HepG2 (cell line): ENCODE data around the gene DHX16. TPM values are rescaled to one million over a fixed set of nuclear protein-coding genes. Genes with fewer than 3 reads are reported as not detected.

ENCODE experiments used
- ATAC-seq: fragments of 200-7000 bp; cut with Tn5 transposase; 3 replicates; pipeline ENCODE4 v1.9.1; 2020; ENCODE audit warnings: mild to moderate bottlenecking, moderate library complexity
- BruUV-seq: library from RNA; stranded (reverse); fragments of 400-500 nt; replicated peaks from 2 replicates; lab custom pipeline; 2021; lab: Mats Ljungman, UMichigan
- CTCF ChIA-PET: fragments of 300-600 bp; formaldehyde crosslinking; extraction: SDS; loops from one replicate; lab custom pipeline; 2021; ENCODE audit warnings: low total read pairs, inconsistent platforms, low intra/inter-chr PET ratio; lab: Yijun Ruan, JAX
- POLR2A ChIA-PET: fragments of 350-600 bp; sonication (Branson Sonifier 250); formaldehyde crosslinking; loops from one replicate; lab custom pipeline; 2020; ENCODE audit warnings: antibody characterized with exemption, inconsistent platforms; lab: Yijun Ruan, JAX
- DNase-seq: peaks from one replicate; pipeline ENCODE4 v3.0.0-alpha.2; 2015; ENCODE audit warnings: low spot score
- FAIRE-seq: peaks from 3 replicates; lab custom pipeline; 2011; peaks lifted over from hg19 to GRCh38; lab: Jason Lieb, UNC
- H2AFZ ChIP-seq: one replicate; pipeline ENCODE4 v1.6.1; 2011; ENCODE audit warnings: low read length, inconsistent platforms
- H3K27ac ChIP-seq: fragments of 300-600 bp; 3 replicates; pipeline ENCODE4 v1.8.0; 2011; ENCODE audit warnings: mixed run types, mild to moderate bottlenecking, mixed read lengths, low read length, inconsistent platforms; ENCODE audit not compliant: insufficient read depth; ENCODE audit errors: extremely low read length
- H3K27me3 ChIP-seq, 2 experiments: fragments of 200-600 bp in 1 of 2; 2 replicates in 1 of 2; 3 replicates in 1 of 2; pipeline versions ENCODE4 v1.6.0 to v1.8.0; 2011; ENCODE audit warnings: low read length in 2 of 2, mild to moderate bottlenecking in 2 of 2, moderate library complexity in 2 of 2, inconsistent platforms in 1 of 2; ENCODE audit not compliant: insufficient read depth in 2 of 2, control insufficient read depth in 1 of 2
- H3K36me3 ChIP-seq, 2 experiments: fragments of 200-600 bp in 1 of 2; replicated peaks in 1 of 2; 2 replicates in 1 of 2; 3 replicates in 1 of 2; pipeline versions ENCODE4 v1.5.1 to v1.8.0; 2011; ENCODE audit warnings: low read length in 2 of 2, inconsistent platforms in 1 of 2; ENCODE audit not compliant: insufficient read depth in 2 of 2, control insufficient read depth in 1 of 2
- H3K4me1 ChIP-seq: 2 replicates; pipeline ENCODE4 v1.5.1; 2012; ENCODE audit warnings: low read length, inconsistent platforms; ENCODE audit not compliant: insufficient read depth
- H3K4me2 ChIP-seq: 2 replicates; pipeline ENCODE4 v1.6.0; 2011; ENCODE audit warnings: low read depth, low read length, inconsistent platforms
- H3K4me3 ChIP-seq, 3 experiments: fragments of 200-600 bp in 1 of 3; sonication (generic), shearing (Covaris generic) in 1 of 3; replicated peaks in 1 of 3; 2 replicates each; pipeline ENCODE4 v1.5.1; 2011 to 2016; ENCODE audit warnings: low read length in 3 of 3, inconsistent platforms in 2 of 3, low read depth in 2 of 3, mild to moderate bottlenecking in 2 of 3, control low read depth in 1 of 3, mixed read lengths in 1 of 3; ENCODE audit not compliant: insufficient read depth in 1 of 3
- H3K79me2 ChIP-seq: one replicate; pipeline ENCODE4 v1.6.1; 2011; ENCODE audit warnings: low read length, inconsistent platforms; ENCODE audit not compliant: insufficient read depth
- H3K9ac ChIP-seq: 2 replicates; pipeline ENCODE4 v1.6.0; 2011; ENCODE audit warnings: mild to moderate bottlenecking, low read depth, low read length, inconsistent platforms; ENCODE audit not compliant: insufficient read depth
- H3K9me3 ChIP-seq: 2 replicates; pipeline ENCODE4 v1.5.1; 2012; ENCODE audit warnings: mild to moderate bottlenecking, low read length
- H4K20me1 ChIP-seq: 2 replicates; pipeline ENCODE4 v1.6.0; 2011; ENCODE audit warnings: inconsistent platforms, mild to moderate bottlenecking, low read length, moderate library complexity; ENCODE audit not compliant: insufficient read depth
- BCL6 ChIP-seq: IDR thresholded peaks from 2 replicates; pipeline ENCODE4 v1.6.1; 2016; ENCODE audit warnings: missing genetic modification reagents, missing compliant biosample characterization
- MIXL1 ChIP-seq: IDR thresholded peaks from 2 replicates; pipeline ENCODE4 v1.6.1; 2016
- PHF21A ChIP-seq: sonication (generic); formaldehyde crosslinking; IDR thresholded peaks from 2 replicates; pipeline ENCODE4 v1.5.0; 2020; ENCODE audit warnings: mild to moderate bottlenecking, missing genetic modification reagents
- POGK ChIP-seq: sonication (generic); formaldehyde crosslinking; conservative IDR thresholded peaks from 2 replicates; pipeline ENCODE4 v1.8.0; 2022; ENCODE audit warnings: mild to moderate bottlenecking, moderate library complexity, missing genetic modification reagents
- RAD51 ChIP-seq: fragments of 450-650 bp; IDR thresholded peaks from 2 replicates; pipeline ENCODE4 v1.6.1; 2016; ENCODE audit warnings: borderline replicate concordance
- SP1 ChIP-seq, 2 experiments: fragments of 450-650 bp in 1 of 2; sonication (generic) in 1 of 2; formaldehyde crosslinking in 1 of 2; IDR thresholded peaks; 2 replicates each; pipeline versions ENCODE4 v1.4.0 to v1.6.1; 2016 to 2020; ENCODE audit warnings: missing genetic modification reagents in 1 of 2
- SYNCRIP ChIP-seq: fragments of 200-400 bp; formaldehyde crosslinking; IDR thresholded peaks from 2 replicates; pipeline ENCODE4 v1.6.1; 2018; ENCODE audit warnings: mild to moderate bottlenecking, low read depth, low read length; ENCODE audit not compliant: insufficient read depth
- THAP11 ChIP-seq: IDR thresholded peaks from 2 replicates; pipeline ENCODE4 v1.6.1; 2016; ENCODE audit warnings: missing biosample characterization, missing genetic modification reagents
- ZFP36L1 ChIP-seq: sonication (generic); formaldehyde crosslinking; IDR thresholded peaks from 2 replicates; pipeline ENCODE4 v1.8.0; 2022; ENCODE audit warnings: mild to moderate bottlenecking, missing genetic modification reagents, moderate library complexity
- ZNF253 ChIP-seq: sonication (generic); formaldehyde crosslinking; IDR thresholded peaks from 2 replicates; pipeline ENCODE4 v1.8.0; 2022; ENCODE audit warnings: mild to moderate bottlenecking, missing genetic modification reagents, borderline replicate concordance
- ZNF362 ChIP-seq: sonication (generic); formaldehyde crosslinking; IDR thresholded peaks from 2 replicates; pipeline ENCODE4 v1.4.0; 2020; ENCODE audit warnings: missing genetic modification reagents, mild to moderate bottlenecking, borderline replicate concordance
- ZNF382 ChIP-seq: sonication (generic); formaldehyde crosslinking; IDR thresholded peaks from 2 replicates; pipeline ENCODE4 v1.5.0; 2020; ENCODE audit warnings: missing genetic modification reagents, mild to moderate bottlenecking, borderline replicate concordance
- ZNF503 ChIP-seq: sonication (generic); formaldehyde crosslinking; IDR thresholded peaks from 2 replicates; pipeline ENCODE4 v1.4.0; 2020; ENCODE audit warnings: missing genetic modification reagents
- ZNF558 ChIP-seq: sonication (generic); formaldehyde crosslinking; IDR thresholded peaks from 2 replicates; pipeline ENCODE4 v1.9.0; 2022; ENCODE audit warnings: mild to moderate bottlenecking, missing genetic modification reagents, borderline replicate concordance
- ZNF670 ChIP-seq: sonication (generic); formaldehyde crosslinking; IDR thresholded peaks from 2 replicates; pipeline ENCODE4 v1.8.0; 2022; ENCODE audit warnings: mild to moderate bottlenecking, missing genetic modification reagents, borderline replicate concordance
- WGBS: methylation state at CpG from one replicate; pipeline ENCODE4 v1.1.6; 2017; ENCODE audit warnings: low lambda C conversion rate; 5-methylcytosine and 5-hydroxymethylcytosine counted together
- in situ Hi-C: cut with HindIII; loops from 2 replicates; pipeline ENCODE4 v1.10.0; 2017; ENCODE audit warnings: low pct_unique_long_range_greater_than_20kb; ENCODE audit not compliant: extremely low pct_ligation_motif_present
- intact Hi-C: fragments of 100-400 bp; cut with micrococcal nuclease; formaldehyde crosslinking; loops from one replicate; pipeline ENCODE4 v1.10.0; 2022; ENCODE audit not compliant: unreplicated experiment
- polyA plus RNA-seq, 8 experiments: library from polyadenylated mRNA; depleted of rRNA in 3 of 8; stranded (reverse) in 7 of 8; unstranded in 1 of 8; fragments of >200 nt; fragmentation: Illumina TruSeq in 4 of 8; extraction: Trizol in 4 of 8; gene quantifications; 2 replicates each; pipeline versions ENCODE4 v1.2.1 to v1.2.3, GENCODE V29; 2011 to 2016; ENCODE audit warnings: low read depth in 4 of 8, missing spikeins in 1 of 8, mixed read lengths in 1 of 8; ENCODE audit not compliant: insufficient read depth in 1 of 8
- total RNA-seq, 5 experiments: library from RNA; depleted of rRNA; stranded (reverse); fragments of >200 nt; fragmentation: Illumina TruSeq; extraction: Trizol; gene quantifications; 2 replicates each; pipeline ENCODE4 v1.2.3, GENCODE V29; 2016; ENCODE audit warnings: low read depth in 1 of 5

Gene DHX16
- total and polyA plus RNA-seq, 2 of the 13 experiments (the other 11 are each of a cell fraction or from before 2014, with no cell fraction given) = 57.0 to 58.5 TPM

- ChIA-PET POLR2A (interaction anchor here (0.6 to 2.6 kb wide), 12 partner anchors 8 to 260 kb away, joined by 3 to 27 read pairs (median 6); partner anchors contain the start of genes DHX16, IER3, MRPS18B and PPP1R10), CTCF (no interaction called here)
- Histone ChIP-seq H3K4me3 (peak overlapping the region; percentile 67 to 98 (median 94)), H4K20me1 (no peaks in the 10 kb centered on the region), H3K4me2 (peak overlapping the region; percentile 79), H3K9me3 (no peaks in the 10 kb centered on the region), H3K4me1 (peaks cover 36% of the 10 kb centered on the region), H3K27me3 (no peaks in the 10 kb centered on the region; a peak in 1 of 5 replicates), H3K79me2 (peaks cover 21% of the 10 kb centered on the region), H3K9ac (peak overlapping the region; percentile 88), H2AFZ (no peak overlapping the region), H3K36me3 (peaks cover 10 to 47% of the 10 kb centered on the region in 2 experiments), H3K27ac (peak overlapping the region; percentile 88)
- intact Hi-C loops (loop anchor here (1.0 to 2.0 kb wide), 2 partner anchors 25 to 48 kb away; partner anchors contain the start of gene DHX16), in situ Hi-C loops (no loop called here)
- DNase-seq (peak; percentile 76), ATAC-seq (peak; percentile 86), FAIRE-seq (peak; percentile 65)
- BruUV-seq = TSS peak; percentile 73
- 1% methylated on average over 33 of the region's 78 CpGs for WGBS
- peak; percentile 60; the same call in 1 of the 2 replicates for TF ChIP-seq ZNF362 (CRISPR knock-in tag)
- no peak for TF ChIP-seq SYNCRIP
- no peak for TF ChIP-seq ZNF382 (CRISPR knock-in tag)
- no peak; the same call in 1 of the 2 replicates for TF ChIP-seq ZNF253 (CRISPR knock-in tag)
- TF ChIP-seq ZNF670 = peak; percentile 71; the same call in 1 of the 2 replicates
- TF ChIP-seq SP1 (IDR thresholded peaks at IDR 0.05) = no peak
- peak; percentile 69; the same call in 1 of the 2 replicates for TF ChIP-seq SP1 (CRISPR knock-in tag; IDR thresholded peaks at IDR 0.05)
- no peak for TF ChIP-seq RAD51
- peak; percentile 83 for TF ChIP-seq BCL6 (CRISPR knock-in tag)
- TF ChIP-seq ZFP36L1 = no peak
- TF ChIP-seq PHF21A (CRISPR knock-in tag) = peak; percentile 82
- TF ChIP-seq ZNF558 (CRISPR knock-in tag) = peak; percentile 99; the same call in 1 of the 2 replicates
- peak; percentile 83 for TF ChIP-seq THAP11
- peak; percentile 97 for TF ChIP-seq POGK (CRISPR knock-in tag)
- peak; percentile 94 for TF ChIP-seq ZNF503
- peak; percentile 37; the same call in 1 of the 2 replicates for TF ChIP-seq MIXL1 (CRISPR knock-in tag)
Observed at GRCh38 chr6:30647242-30648116, 25.3 kb downstream of the DHX16 start.
